Measurements from ENCODE around the gene DZIP1.

GRCh38 chr13:95601906-95602305 is 42.6 kb downstream of the DZIP1 start:
- TF ChIP-seq CTCF (IDR thresholded peaks at IDR 0.05) (no peak), POLR2AphosphoS5 (IDR thresholded peaks at IDR 0.05) (no peak), POLR2A (IDR thresholded peaks at IDR 0.05) (no peak), EP300 (IDR thresholded peaks at IDR 0.05; ENCODE audit: low read depth) (no peak)

All from transverse colon (tissue), 4 donors.